Stimulated activated CD4-positive, alpha-beta T cell treated with anti-CD3 and anti-CD28 coated beads, TNF-alpha, amount 100 ng/mL, for 1 hour (primary cell): ENCODE results near the gene NUDT22.

ENCODE experiments used
- DNase-seq, 3 donors: peaks; one replicate each; pipeline ENCODE4 v3.0.0-alpha.2; 2020; ENCODE audit warnings: low read depth in 3 of 3, low spot score in 1 of 3

The NUDT22 gene, protein sequence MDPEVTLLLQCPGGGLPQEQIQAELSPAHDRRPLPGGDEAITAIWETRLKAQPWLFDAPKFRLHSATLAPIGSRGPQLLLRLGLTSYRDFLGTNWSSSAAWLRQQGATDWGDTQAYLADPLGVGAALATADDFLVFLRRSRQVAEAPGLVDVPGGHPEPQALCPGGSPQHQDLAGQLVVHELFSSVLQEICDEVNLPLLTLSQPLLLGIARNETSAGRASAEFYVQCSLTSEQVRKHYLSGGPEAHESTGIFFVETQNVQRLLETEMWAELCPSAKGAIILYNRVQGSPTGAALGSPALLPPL

DNA sequence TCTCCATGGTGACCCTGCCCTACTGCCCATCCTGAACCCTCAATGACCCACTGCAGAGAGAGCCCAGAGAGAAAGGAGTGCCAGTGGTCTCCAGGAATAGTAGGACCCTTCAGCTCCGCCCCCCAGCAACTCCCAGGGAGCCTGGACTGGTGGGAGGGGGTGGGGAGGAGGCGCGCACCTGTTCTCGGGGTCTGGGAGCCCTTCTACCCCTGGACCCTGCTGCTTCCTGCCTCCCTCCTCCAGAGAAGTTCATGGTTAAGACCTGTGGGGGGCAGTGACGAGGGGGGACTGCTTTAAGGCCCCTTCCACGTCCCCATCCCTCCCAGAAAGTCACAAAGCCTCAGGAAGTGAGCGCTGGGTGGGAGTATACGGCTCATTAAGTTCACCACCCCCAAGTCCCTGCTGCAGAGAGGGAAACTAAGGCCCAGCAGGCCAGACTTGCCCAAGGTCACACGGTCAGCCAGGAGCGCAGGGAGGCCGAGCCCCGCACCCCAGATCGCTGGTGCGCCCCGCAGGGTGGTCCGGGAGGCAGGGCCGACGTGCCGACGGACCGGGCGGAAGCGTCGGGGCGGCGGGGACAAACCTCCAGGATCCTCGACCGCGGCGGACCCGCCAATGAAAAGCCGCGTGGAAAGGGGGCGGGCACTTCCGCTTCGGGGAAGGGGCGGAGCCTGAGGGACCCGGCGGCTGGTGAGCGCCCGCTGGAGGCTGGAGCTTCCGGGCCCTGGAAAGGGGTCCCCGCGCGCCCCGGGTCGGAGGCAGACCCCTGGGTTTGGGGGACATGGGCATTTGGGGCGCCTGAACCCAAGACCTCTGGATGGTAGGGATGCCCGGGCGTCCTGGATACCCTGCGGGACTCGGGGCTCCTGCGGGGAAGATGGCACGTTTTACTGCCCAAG is at the start of gene NUDT22, which contains the start of gene TRPT1:
NUDT22 (plus strand) TSS at position 667 of the 899 bp plus-strand sequence. CDS start 379 bp downstream, outside the sequence.
TRPT1 (minus strand) TSS at position 579 of the 899 bp plus-strand sequence; CDS start at position 253, 326 bp downstream.
- DNase-seq, result peak; percentile 79 to 96 (median 82)

DNA sequence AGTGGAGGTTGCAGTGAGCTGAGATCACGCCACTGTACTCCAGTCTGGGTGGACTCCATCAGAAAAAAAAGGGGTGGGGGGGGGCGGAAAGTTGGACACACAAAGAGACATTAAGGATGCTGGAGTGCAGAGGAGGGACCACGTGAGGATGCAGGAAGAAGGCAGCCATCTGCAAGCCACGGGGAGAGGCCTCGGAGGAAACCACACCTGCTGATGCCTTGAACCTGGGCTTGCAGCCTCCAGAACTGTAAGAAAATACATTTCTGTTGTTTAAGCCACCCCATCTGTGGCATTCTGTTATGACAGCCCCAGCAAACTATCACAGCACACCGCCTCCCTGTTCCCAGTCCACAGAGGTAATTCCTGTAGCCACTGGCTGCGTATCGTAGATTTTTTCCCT is 49.3 kb upstream of the NUDT22 start:
- DNase-seq, result no peak

DNA sequence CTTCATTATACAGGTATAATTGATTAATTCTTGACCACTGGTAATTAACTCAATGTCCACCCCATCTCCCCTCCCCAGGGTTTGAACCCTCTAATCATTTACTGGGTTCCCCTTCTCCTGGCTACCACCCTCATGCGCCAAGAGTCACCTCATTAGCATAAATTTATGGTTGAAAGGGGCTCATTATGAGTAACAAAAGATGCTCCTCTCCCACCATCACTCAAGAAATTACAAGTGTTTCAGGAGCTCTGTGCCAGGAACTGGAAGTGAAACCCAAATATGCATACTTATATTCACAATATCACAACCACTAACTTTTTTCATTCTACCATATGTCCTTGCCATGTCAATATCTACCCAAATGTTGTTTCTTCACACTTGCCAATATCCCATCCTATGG is 47.9 kb upstream of the NUDT22 start:
- no peak for DNase-seq

DNA sequence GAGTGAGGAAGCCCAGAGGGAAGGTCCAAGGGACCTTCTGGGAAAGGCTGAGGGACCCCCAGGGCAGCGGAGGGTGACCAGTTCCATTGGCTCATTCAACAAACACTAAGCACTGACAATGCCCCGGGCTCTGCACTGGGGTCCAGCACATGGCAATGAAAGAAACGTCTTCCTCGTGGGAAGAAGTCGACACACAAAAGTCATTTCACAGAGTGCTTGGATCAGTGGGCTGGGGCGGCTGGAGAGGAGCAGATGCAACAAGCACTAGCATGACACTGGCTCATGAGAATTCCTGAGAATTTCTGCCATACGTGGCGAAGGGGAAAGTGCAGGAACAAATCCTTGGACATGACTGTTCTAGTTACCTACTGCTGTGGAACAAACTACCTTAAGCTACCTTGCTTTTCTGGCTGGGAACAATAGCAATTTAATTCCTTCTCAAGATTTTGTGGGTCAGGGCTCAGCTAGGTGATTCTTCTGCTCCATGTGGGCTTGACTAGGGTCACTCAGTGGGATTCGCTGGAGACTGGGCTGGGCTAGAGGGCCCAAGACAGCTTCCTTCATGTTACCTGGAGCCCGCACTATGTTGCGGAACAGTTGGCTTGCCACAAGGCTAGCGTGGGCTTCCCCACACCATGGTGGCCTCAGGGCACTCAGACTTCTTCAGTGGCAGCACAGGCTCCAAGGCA is 47.0 kb upstream of the NUDT22 start:
- no peak for DNase-seq

DNA sequence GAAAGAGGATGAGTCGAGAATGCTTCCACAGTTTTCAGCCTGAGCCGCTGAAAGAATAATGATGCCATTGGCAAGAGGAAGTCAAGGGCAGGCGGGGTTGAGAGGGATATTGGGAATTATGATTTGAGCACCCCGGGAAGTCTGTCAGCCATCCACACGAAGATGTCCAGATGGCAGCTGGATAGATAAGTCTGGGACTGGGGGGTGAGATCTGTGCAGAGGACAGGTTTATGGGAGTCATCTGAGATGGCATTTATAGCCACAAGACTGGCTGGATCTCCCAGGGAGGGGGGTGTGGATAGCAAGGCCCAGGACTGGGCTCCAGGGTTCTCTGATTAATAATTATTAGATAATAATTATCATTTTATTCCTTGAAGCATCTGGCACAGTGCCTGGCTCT is 45.2 kb upstream of the NUDT22 start:
- no peak for DNase-seq

DNA sequence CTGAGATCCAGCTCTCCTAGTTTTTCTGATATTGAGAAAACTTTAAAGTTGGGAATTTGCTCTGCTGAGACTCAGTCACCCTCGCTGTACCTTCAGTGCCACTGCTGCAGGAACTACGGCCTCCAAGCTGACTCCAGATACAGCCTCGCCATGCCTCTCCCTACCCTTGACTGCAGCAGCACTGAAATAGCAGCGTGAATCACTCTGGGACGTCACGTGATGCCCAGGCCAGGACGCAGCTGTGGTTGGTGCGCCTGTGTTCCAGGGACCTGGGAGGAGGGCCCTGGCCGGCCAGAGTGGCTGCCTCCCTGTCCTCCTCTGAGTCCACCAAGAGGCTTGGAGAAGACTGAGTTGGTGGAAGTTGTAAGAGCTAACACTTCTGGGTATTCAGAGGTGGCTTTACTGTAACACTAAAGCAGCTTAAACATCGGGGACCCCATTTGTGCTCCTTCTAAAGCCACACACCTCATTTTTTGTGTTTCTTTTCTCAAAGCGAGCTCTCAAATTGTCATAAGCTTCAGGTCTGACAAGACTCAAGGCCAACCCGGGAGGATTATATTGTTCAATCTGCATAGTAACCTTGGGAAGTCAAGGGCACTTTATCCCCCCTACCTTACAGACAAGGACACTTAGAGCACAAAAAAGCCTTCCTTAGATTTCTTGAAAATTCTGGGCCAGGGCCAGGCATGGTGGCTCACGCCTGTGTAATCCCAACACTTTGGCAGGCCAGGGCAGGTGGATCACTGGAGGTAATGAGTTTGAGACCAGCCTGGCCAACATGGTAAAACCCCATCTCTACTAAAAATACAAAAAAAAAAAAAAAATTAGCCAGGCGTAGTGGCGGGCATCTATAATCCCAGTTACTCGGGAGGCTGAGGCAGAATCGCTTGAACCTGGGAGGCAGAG is 44.3 kb upstream of the NUDT22 start:
- no peak for DNase-seq

DNA sequence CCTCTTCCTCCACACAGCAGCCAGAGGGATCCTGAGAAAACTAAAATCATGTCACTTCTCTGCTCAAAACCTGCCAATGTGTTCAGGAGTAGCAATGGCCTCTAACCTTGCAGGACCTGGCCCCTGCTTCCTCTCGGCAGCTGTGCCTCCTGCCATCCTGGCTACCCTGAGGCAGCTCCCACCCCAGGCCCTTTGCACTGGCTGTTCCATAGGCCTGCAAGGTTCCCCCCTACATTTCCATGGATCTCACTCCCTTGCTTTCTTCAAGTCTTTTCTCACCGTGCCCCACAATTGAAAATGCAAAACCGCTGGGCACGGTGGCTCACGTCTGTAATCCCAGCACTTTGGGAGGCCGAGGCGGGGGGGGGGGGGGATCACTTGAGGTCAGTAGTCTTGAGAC is 42.2 kb upstream of the NUDT22 start:
- no peak for DNase-seq

DNA sequence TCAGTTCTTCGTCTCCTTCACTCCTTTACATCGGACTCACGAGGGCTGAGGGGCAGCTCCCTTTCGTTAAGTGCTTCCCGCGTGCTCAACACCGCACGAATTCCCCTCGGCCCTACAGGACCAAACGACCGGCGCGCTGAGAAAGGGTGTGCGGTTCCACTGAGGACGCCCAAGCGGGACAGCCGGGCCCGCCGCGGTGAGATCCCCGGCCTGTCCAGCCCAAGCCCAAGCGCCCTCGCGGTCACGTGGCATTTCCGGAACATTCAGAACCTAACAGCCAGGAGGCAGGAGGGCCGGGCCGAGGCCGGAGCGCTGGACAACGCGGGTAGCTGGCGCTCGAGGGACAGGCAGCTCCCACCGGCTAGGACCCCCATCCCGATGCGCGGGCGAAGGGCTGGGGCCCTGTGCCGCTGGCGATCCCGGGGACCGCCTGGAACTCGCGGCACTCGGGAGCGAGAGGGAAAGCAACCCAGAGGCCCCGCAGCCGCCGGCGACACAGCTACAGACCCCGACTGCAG is 40.8 kb upstream of the NUDT22 start:
- DNase-seq, result no peak

DNA sequence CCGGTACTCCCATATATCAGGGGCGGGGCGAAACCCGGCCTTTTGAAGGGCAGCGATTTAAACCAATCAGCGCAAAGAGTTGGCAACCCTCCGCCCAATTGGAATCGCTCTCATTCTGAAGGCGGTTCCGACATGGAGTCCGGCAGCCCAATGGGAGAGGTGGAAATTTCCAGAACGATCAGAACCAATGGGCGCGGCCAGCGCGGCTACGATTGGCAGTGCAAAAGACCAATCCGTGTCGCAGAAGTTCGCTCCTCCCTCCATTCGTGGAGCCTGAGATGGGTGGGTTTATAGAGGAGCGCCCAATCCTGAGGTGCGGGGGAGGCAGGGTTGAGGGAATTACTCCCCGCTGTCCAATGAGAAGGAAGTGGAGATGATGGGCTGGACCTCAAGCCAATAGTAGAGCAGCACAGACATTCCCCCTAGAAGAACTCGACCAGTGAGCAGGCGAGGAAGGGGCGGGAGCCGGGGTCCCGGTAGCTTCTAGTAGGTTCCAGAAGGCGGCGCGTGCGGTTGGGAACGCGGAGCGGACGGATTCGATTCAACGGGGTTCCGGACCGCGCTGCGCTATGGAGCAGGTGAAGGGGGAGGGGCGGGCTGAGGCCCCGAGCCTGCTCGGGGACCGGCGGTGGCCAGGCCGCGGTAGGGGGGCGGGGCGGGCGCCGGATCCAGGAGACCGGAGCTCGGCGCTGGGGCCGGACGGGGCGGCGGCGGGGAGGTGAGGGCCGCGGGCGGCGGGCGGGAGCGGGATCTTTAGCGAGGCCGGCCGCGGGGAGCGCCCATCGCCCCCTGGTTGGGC is 40.2 kb upstream of the NUDT22 start, which contains the start of gene STIP1:
STIP1 (plus strand) TSS at position 479 of the 799 bp plus-strand sequence; CDS start at position 570, 91 bp downstream.
- DNase-seq, result peak; percentile 91 to 99 (median 98)

DNA sequence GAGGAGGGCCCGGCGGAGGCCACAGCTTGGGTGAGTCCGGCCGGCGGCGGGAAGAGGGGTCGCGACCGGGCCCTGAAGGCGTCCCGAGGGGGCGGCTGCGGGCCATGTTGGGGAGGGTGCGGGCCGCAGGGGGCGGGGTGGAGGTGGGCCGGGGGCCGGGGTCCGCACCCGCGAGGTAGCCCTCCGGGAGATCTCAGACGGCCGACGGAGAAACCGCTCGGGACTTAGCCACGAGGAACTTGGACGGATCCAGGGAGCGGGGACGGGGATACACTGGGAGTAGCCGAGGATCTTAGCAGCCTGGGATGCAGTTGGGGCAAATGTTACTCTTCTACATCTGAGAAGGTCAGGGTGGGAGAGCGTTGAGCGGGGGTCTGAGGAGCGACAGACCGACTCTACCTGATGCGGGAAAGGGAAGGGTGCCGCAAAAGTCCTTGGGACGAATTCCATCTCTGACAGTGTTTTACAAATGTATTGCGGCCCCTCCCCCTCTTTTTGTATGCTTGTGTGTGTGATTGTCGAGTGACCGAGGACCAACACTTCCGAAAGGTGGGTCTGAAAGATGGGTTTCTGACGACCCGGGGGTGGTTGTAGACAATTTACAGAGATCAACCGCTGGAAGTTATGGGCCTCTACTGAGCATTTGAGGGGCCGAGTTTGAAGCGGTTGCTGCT is 39.4 kb upstream of the NUDT22 start:
- DNase-seq, result no peak

DNA sequence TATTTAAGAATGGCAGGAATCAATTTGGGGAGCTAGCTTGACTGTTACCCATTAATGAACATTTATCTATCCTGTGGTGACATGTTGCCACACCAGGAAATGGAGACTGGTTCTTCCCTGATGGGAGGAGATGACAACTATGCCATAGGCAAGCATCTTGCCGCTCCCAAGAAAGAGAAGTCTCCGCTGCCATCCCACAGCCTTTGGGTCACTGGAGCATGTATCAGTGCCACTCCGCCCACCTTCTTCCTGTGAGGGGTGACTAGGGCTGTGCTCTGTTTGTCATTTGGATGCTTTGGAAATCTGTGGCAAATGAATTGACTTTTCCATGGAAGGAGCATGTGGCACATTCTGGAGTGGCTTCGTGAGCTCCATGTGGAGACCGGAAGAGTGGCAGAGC is 33.6 kb upstream of the NUDT22 start:
- no peak for DNase-seq

DNA sequence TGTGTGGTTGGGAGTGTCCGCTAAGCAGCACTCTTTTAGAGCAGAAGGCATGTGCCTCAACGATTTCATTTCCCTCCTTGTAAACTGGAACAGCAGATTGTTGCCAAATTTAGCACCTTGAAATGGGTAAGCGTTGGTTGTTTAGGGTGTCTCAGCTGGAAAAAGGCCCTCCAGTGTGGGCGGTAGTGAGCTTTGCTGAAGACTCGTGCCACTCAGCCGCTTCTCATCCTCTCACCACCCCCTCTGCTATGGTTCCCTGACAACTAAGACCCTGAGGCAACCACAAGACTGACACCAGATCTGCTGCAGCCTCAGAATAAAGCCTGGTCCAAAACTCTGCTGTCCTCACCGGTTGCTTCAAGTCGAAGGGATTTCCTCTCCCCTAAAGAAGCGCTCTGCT is 29.4 kb upstream of the NUDT22 start:
- DNase-seq, result no peak

DNA sequence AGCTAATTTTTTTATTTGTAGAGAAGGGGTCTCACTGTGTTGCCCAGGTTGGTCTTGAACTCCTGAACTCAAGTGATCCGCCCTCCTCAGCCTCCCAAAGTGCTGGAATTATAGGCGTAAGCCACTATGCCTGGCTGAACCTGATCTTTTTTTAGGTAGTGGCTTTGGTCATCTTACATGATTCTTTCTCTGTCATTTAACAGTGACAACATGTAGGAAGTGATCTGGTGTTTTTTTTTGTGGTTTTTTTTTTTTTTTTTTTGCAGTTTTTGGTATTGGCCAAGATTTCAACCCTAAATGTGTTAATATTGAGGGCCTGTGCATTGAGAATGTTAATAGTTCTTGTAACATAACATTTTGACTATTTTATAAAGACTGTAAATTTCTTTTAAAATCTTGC is 27.6 kb upstream of the NUDT22 start:
- DNase-seq, result no peak

DNA sequence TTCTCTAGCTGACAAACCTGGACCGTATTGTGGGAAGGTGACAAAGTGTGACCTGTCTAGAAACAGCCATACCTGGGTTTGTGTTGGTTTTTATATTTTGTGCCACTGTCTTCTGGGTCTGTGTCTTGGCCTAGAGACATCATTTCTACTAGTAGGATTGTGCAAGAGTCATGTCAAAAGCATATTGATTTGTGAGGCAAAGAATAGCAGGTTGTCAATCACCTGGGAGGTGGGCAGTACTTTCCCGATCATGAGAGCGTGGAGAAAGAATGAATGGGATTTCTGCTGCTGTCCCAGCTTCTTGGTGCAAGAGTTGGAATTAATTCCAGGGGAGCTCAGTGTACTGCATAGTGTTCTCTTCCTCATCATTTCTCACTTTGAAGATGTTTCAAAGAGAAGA is 24.5 kb upstream of the NUDT22 start:
- no peak for DNase-seq

DNA sequence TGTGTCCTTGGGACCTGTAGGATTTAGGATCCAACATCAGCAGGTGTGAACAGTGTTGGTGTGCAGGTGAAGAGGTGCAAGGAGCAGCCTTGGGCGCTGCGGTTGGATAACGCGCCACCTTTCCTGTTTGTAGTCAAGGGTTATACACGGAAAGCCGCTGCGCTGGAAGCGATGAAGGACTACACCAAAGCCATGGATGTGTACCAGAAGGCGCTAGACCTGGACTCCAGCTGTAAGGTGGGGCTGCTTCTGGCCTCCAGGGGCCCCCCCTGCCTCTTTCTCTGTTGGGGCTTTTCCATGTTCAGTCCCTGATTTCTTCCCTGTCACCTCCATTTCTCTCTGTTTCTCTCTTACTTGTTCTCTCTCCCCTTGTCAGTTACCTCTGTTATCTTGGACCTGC is 23.1 kb upstream of the NUDT22 start:
- DNase-seq, result no peak

DNA sequence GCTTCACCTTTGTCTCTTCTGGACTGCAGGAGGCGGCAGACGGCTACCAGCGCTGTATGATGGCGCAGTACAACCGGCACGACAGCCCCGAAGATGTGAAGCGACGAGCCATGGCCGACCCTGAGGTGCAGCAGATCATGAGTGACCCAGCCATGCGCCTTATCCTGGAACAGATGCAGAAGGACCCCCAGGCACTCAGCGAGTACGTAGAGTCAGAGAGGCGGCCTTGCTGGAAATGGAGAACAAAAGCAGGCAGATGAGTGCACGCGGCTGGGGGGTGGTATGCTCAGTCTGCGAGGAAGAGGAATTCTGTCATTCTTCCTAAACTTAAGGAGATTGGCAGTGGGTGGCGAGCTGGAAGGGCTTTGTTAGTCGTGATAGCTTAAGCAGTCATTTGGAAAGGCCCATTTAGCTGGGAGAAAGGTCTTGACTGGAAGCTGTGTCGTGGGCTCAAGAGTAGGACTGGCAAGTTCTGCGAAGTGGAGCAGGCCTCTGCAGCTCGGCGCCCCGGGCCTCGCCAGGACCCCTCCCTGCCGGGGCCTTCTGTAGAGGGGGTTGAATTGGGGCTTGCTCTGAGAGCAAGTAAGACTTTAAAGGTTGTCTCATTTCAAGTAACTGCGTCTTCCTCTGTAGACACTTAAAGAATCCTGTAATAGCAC is 22.5 kb upstream of the NUDT22 start:
- no peak for DNase-seq

DNA sequence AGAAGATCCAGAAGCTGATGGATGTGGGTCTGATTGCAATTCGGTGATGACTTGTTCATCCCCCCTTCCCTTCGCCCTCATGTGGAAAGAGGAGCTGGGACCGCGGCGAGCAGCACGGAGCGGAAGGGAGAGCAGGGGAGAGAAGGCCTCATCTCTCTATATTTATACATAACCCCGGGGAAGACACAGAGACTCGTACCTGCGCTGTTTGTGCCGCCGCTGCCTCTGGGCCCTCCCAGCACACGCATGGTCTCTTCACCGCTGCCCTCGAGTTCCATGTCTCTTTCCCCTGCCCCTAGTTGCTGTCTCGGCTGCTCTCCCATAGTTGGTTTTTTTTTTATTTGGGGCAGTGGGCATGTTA is 22.0 kb upstream of the NUDT22 start:
- DNase-seq, result no peak

DNA sequence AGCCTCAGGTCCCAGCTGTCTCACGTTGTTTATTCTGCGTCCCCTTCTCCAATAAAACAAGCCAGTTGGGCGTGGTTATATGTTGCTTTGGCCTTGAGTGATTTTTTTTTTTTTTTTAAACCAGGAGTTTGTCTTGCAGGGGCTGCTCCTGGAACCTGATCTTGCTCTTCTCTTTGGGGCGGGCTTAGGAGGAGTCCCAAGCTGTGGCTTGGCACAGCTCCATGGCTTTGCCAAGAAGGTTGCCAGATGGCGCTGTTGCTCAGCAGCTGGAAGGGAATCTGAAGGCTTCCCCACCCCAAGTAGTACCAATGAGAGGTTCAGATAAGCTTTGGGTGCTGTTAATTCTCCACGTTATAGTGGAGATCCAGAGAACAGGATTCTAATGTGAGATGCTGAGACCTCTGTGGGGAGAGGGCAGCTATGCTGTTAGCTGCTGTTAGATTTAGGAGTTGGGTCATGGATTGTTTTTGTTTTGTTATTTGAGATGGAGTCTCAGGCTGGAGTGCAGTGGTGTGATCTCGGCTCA is 21.5 kb upstream of the NUDT22 start:
- peak; percentile 60 to 74 (median 73) for DNase-seq
